K562 (cell line): ENCODE measurements around the gene ECSCR. TPM values are rescaled to one million over a fixed set of nuclear protein-coding genes. Genes with fewer than 3 reads are reported as not detected.

Source experiments
- BHLHE40 ChIP-seq: IDR thresholded peaks from 2 replicates; pipeline ENCODE4 v1.6.1; 2011; ENCODE audit warnings: low read length, improper control_type of control experiment
- C11orf30 ChIP-seq: fragments of 450-650 bp; IDR thresholded peaks from 2 replicates; pipeline ENCODE4 v1.6.1; 2016; ENCODE audit warnings: low read depth, mild to moderate bottlenecking
- DLX4 ChIP-seq: fragments of 250-450 bp; sonication (Bioruptor Pico); IDR thresholded peaks from 2 replicates; pipeline ENCODE4 v1.6.1; 2021; ENCODE audit warnings: mild to moderate bottlenecking
- DPF2 ChIP-seq: fragments of 450-650 bp; IDR thresholded peaks from 2 replicates; pipeline ENCODE4 v1.6.1; 2016
- E2F6 ChIP-seq, 2 experiments: IDR thresholded peaks; 2 replicates each; pipeline ENCODE4 v1.6.1; 2011; ENCODE audit warnings: borderline replicate concordance in 1 of 2, control low read depth in 1 of 2, low read depth in 1 of 2, low read length in 1 of 2, mild to moderate bottlenecking in 1 of 2, mixed read lengths in 1 of 2, moderate library complexity in 1 of 2; ENCODE audit not compliant: insufficient read depth in 1 of 2, insufficient read length in 1 of 2, poor library complexity in 1 of 2, severe bottlenecking in 1 of 2; ENCODE audit errors: extremely low read depth in 1 of 2
- ELK3 ChIP-seq: fragments of 450-650 bp; formaldehyde crosslinking; IDR thresholded peaks from 2 replicates; pipeline ENCODE4 v1.4.0; 2020; ENCODE audit warnings: mild to moderate bottlenecking
- ESRRB ChIP-seq: fragments of 250-450 bp; sonication (Bioruptor Pico); IDR thresholded peaks from 2 replicates; pipeline ENCODE4 v1.5.0; 2020; ENCODE audit warnings: mild to moderate bottlenecking, moderate library complexity, borderline replicate concordance
- GATAD2B ChIP-seq: fragments of 450-650 bp; IDR thresholded peaks from 2 replicates; pipeline ENCODE4 v1.6.1; 2017; ENCODE audit warnings: mild to moderate bottlenecking, borderline replicate concordance
- GTF2B ChIP-seq: IDR thresholded peaks from 2 replicates; pipeline ENCODE4 v1.6.1; 2011; ENCODE audit not compliant: insufficient read length; ENCODE audit errors: extremely low read depth
- HDGF ChIP-seq: fragments of 450-650 bp; IDR thresholded peaks from 2 replicates; pipeline ENCODE4 v1.6.1; 2016
- HMGN3 ChIP-seq: IDR thresholded peaks from 2 replicates; pipeline ENCODE4 v1.6.1; 2011; ENCODE audit warnings: borderline replicate concordance, low read depth, mild to moderate bottlenecking, mixed read lengths, low read length; ENCODE audit not compliant: insufficient read length; ENCODE audit errors: extremely low read depth
- KDM5B ChIP-seq: fragments of 200-600 bp; sonication (generic); IDR thresholded peaks from 2 replicates; pipeline ENCODE4 v1.6.1; 2012; ENCODE audit warnings: low read depth, mild to moderate bottlenecking, moderate library complexity, low read length, control low read depth, inconsistent platforms; ENCODE audit not compliant: insufficient replicate concordance
- MAFG ChIP-seq: fragments of 450-650 bp; conservative IDR thresholded peaks from 2 replicates; pipeline ENCODE4 v1.6.1; 2016; ENCODE audit warnings: missing genetic modification characterization, missing compliant biosample characterization
- MCM2 ChIP-seq: fragments of 450-650 bp; IDR thresholded peaks from 2 replicates; pipeline ENCODE4 v1.6.1; 2017; ENCODE audit warnings: low read depth, mild to moderate bottlenecking
- NFATC3 ChIP-seq: fragments of 450-650 bp; IDR thresholded peaks from 2 replicates; pipeline ENCODE4 v1.6.1; 2017; ENCODE audit warnings: mild to moderate bottlenecking
- NFRKB ChIP-seq: fragments of 450-650 bp; IDR thresholded peaks from 2 replicates; pipeline ENCODE4 v1.6.1; 2016; ENCODE audit warnings: low read depth
- RBM15 ChIP-seq: fragments of 200-400 bp; formaldehyde crosslinking; IDR thresholded peaks from 2 replicates; pipeline ENCODE4 v1.6.1; 2018; ENCODE audit warnings: mild to moderate bottlenecking, low read length, moderate library complexity; ENCODE audit not compliant: insufficient read depth
- SMARCC2 ChIP-seq: fragments of 450-650 bp; IDR thresholded peaks from 2 replicates; pipeline ENCODE4 v1.6.1; 2017; ENCODE audit warnings: antibody characterized with exemption, moderate library complexity, mild to moderate bottlenecking, low read depth
- TAF9B ChIP-seq: fragments of 450-650 bp; IDR thresholded peaks from 2 replicates; pipeline ENCODE4 v1.6.1; 2018; ENCODE audit warnings: mild to moderate bottlenecking; ENCODE audit not compliant: partially characterized antibody
- TCF7 ChIP-seq: sonication (generic); IDR thresholded peaks from 2 replicates; pipeline ENCODE4 v1.6.1; 2016; ENCODE audit warnings: antibody characterized with exemption, borderline replicate concordance
- TRIM24 ChIP-seq, 2 experiments: fragments of 450-650 bp; IDR thresholded peaks; 2 replicates each; pipeline ENCODE4 v1.6.1; 2016
- YBX1 ChIP-seq: fragments of 450-650 bp; IDR thresholded peaks from 2 replicates; pipeline ENCODE4 v1.7.1; 2016; ENCODE audit warnings: mild to moderate bottlenecking
- ZNF324 ChIP-seq: fragments of 250-450 bp; sonication (Bioruptor Pico); IDR thresholded peaks from 2 replicates; pipeline ENCODE4 v1.4.0; 2020; ENCODE audit warnings: mild to moderate bottlenecking
- ZNF511 ChIP-seq: sonication (generic); formaldehyde crosslinking; IDR thresholded peaks from 2 replicates; pipeline ENCODE4 v1.8.0; 2022; ENCODE audit warnings: mild to moderate bottlenecking, missing genetic modification reagents
- ZNF584 ChIP-seq: fragments of 200-800 bp; sonication (Bioruptor generic); IDR thresholded peaks from 2 replicates; pipeline ENCODE4 v1.6.1; 2016; ENCODE audit warnings: low read depth, mild to moderate bottlenecking, missing genetic modification characterization, missing compliant biosample characterization
- ZNF830 ChIP-seq: fragments of 250-450 bp; sonication (Bioruptor Pico); IDR thresholded peaks from 2 replicates; pipeline ENCODE4 v1.5.0; 2021; ENCODE audit warnings: mild to moderate bottlenecking
- polyA plus RNA-seq, 8 experiments: library from polyadenylated mRNA; depleted of rRNA in 4 of 8; stranded (reverse) in 5 of 8; unstranded in 3 of 8; fragments of >200 nt; fragmentation: Nextera tagmentation in 2 of 8; fragmentation: Illumina TruSeq in 1 of 8; extraction: Ambion mirVana in 2 of 8; extraction: Trizol in 1 of 8; gene quantifications; 2 replicates each; pipeline versions ENCODE4 v1.2.1 to v1.2.3, GENCODE V29; 2011 to 2014; ENCODE audit warnings: inconsistent platforms in 1 of 8, missing spikeins in 1 of 8
- total RNA-seq, 7 experiments: library from RNA; depleted of rRNA in 6 of 7; stranded (reverse); fragments of >200 nt in 6 of 7; fragmentation: Illumina TruSeq in 2 of 7; extraction: Trizol in 2 of 7; gene quantifications; 2 replicates each; pipeline versions ENCODE4 v1.2.1 to v1.2.3, GENCODE V29; 2011 to 2021; ENCODE audit warnings: low replicate concordance in 1 of 7

The ECSCR gene
- total and polyA plus RNA-seq, 9 of the 15 experiments (the other 6 are each of a cell fraction or from before 2014, with no cell fraction given) = 0.10 to 0.25 (median 0.13) TPM; not detected in 6

- TF ChIP-seq ELK3 (CRISPR knock-in tag) (no peak), HMGN3 (no peak), NFATC3 (no peak), GATAD2B (no peak), DLX4 (no peak), ESRRB (CRISPR knock-in tag) (no peak), KDM5B (peak; percentile 82), ZNF584 (CRISPR knock-in tag) (peak; percentile 91; the same call in 1 of the 2 replicates), HDGF (no peak), DPF2 (peak; percentile 63), BHLHE40 (0 out of 2 replicates have a peak, but pooled peaks have one; percentile 3), YBX1 (no peak), SMARCC2 (no peak), C11orf30 (no peak), TAF9B (peak; percentile 55), TRIM24 (IDR thresholded peaks at IDR 0.05) (peak in 1 of 2 experiments; percentile 51; a peak in 1 of 4 replicates), ZNF511 (CRISPR knock-in tag) (no peak), ZNF324 (CRISPR knock-in tag) (no peak), MAFG (tag) (no peak), TCF7 (peak; percentile 15; the same call in 1 of the 2 replicates), NFRKB (peak; percentile 85; the same call in 1 of the 2 replicates), MCM2 (no peak), RBM15 (no peak), GTF2B (no peak), ZNF830 (CRISPR knock-in tag) (0 out of 2 replicates have a peak, but pooled peaks have one; percentile 11), E2F6 (IDR thresholded peaks at IDR 0.05; ENCODE audit: borderline replicate concordance in 1 of 2, extremely low read depth in 1 of 2, insufficient read depth in 1 of 2, insufficient read length in 1 of 2, low read depth in 1 of 2, low read length in 1 of 2, poor library complexity in 1 of 2, severe bottlenecking in 1 of 2) (peak in 1 of 2 experiments; percentile 29)
These were observed 19.7 kb upstream of the ECSCR start, which contains the start of gene STING1 (continued) for GRCh38 chr5:139482050-139482889.
